B cell (primary cell): ENCODE measurements around the gene TBC1D2B. TPM values are rescaled to one million over a fixed set of nuclear protein-coding genes. Genes with fewer than 3 reads are reported as not detected.

Experiments used
- ATAC-seq: fragments of 200-7000 bp; cut with Tn5 transposase; one replicate; pipeline ENCODE4 v1.10.0; 2021; ENCODE audit warnings: low read depth, mild to moderate bottlenecking, moderate number of reproducible peaks, moderate library complexity
- CTCF ChIA-PET: fragments of 350-600 bp; sonication (Branson Sonifier 250); formaldehyde crosslinking; loops from one replicate; lab custom pipeline; 2021; ENCODE audit warnings: antibody characterized with exemption, inconsistent platforms; lab: Charles Lee
- POLR2A ChIA-PET: fragments of 350-600 bp; sonication (Branson Sonifier 250); formaldehyde crosslinking; loops from one replicate; lab custom pipeline; 2021; ENCODE audit warnings: antibody characterized with exemption; lab: Charles Lee
- DNase-seq: peaks from one replicate; pipeline ENCODE4 v3.0.0; 2013
- H2AFZ ChIP-seq: 2 replicates; pipeline ENCODE4 v1.6.1; 2012; ENCODE audit warnings: mild to moderate bottlenecking, low read depth, low read length; ENCODE audit not compliant: insufficient read depth, poor library complexity, severe bottlenecking
- H3K27ac ChIP-seq, 2 donors: 1 replicate in 1 of 2; 2 replicates in 1 of 2; pipeline ENCODE4 v1.5.1; 2012 to 2013; ENCODE audit warnings: low read length in 2 of 2, mild to moderate bottlenecking in 2 of 2, moderate library complexity in 1 of 2
- H3K27me3 ChIP-seq, 4 experiments: fragments of 200-600 bp in 1 of 4; sonication (generic) in 1 of 4; replicated peaks in 1 of 4; 1 replicate in 2 of 4; 2 replicates in 2 of 4; pipeline versions ENCODE4 v1.6.1 to v1.7.0; 2013 to 2016; ENCODE audit warnings: low read length in 3 of 4, mild to moderate bottlenecking in 2 of 4, mixed read lengths in 1 of 4, moderate library complexity in 1 of 4; ENCODE audit not compliant: insufficient read depth in 4 of 4, control insufficient read depth in 3 of 4; ENCODE audit errors: control extremely low read depth in 1 of 4
- H3K36me3 ChIP-seq, 2 experiments: replicated peaks in 1 of 2; 1 replicate in 1 of 2; 2 replicates in 1 of 2; pipeline versions ENCODE4 v1.6.1 to v1.7.1; 2013; ENCODE audit warnings: low read length in 1 of 2; ENCODE audit not compliant: insufficient read depth in 2 of 2, control insufficient read depth in 1 of 2; ENCODE audit errors: control extremely low read depth in 1 of 2, extremely low read depth in 1 of 2
- H3K4me1 ChIP-seq, 2 donors: fragments of 200-600 bp in 1 of 2; sonication (generic) in 1 of 2; 1 replicate in 1 of 2; 2 replicates in 1 of 2; pipeline versions ENCODE4 v1.5.1 to v1.6.1; 2013 to 2017; ENCODE audit warnings: low read length in 2 of 2; ENCODE audit not compliant: control insufficient read depth in 2 of 2, insufficient read depth in 2 of 2
- H3K4me2 ChIP-seq: replicated peaks from 2 replicates; pipeline ENCODE3; 2012; ENCODE audit warnings: mild to moderate bottlenecking, low read depth, low read length; ENCODE audit not compliant: poor library complexity, severe bottlenecking
- H3K4me3 ChIP-seq, 5 experiments: fragments of 200-600 bp in 1 of 5; sonication (generic) in 1 of 5; 1 replicate in 3 of 5; 2 replicates in 2 of 5; pipeline versions ENCODE4 v1.5.1 to v1.7.0; 2011 to 2016; ENCODE audit warnings: low read length in 4 of 5, mild to moderate bottlenecking in 4 of 5, low read depth in 2 of 5, control low read depth in 1 of 5, moderate library complexity in 1 of 5; ENCODE audit not compliant: insufficient read depth in 1 of 5; ENCODE audit errors: control extremely low read depth in 1 of 5, extremely low read depth in 1 of 5
- H3K79me2 ChIP-seq: fragments of 200-600 bp; sonication (generic); one replicate; pipeline ENCODE4 v1.6.0; 2016; ENCODE audit warnings: low read length; ENCODE audit not compliant: control insufficient read depth, insufficient read depth
- H3K9ac ChIP-seq: fragments of 200-600 bp; sonication (generic); 2 replicates; pipeline ENCODE4 v1.6.1; 2017; ENCODE audit warnings: mild to moderate bottlenecking, low read length, moderate library complexity
- H3K9me3 ChIP-seq, 3 donors: one replicate each; pipeline versions ENCODE4 v1.6.1 to v1.7.1; 2013; ENCODE audit warnings: low read length in 2 of 3; ENCODE audit not compliant: control insufficient read depth in 2 of 3, insufficient read depth in 1 of 3; ENCODE audit errors: control extremely low read depth in 1 of 3
- H4K20me1 ChIP-seq: 2 replicates; pipeline ENCODE4 v1.6.0; 2012; ENCODE audit warnings: mild to moderate bottlenecking, low read length; ENCODE audit not compliant: insufficient read depth, control insufficient read depth, poor library complexity, severe bottlenecking
- H3K27ac Mint-ChIP-seq: one replicate; pipeline ENCODE4 v1.8.0; 2021; ENCODE audit warnings: mixed read lengths
- H3K27me3 Mint-ChIP-seq: one replicate; pipeline ENCODE4 v1.8.0; 2021; ENCODE audit warnings: mixed read lengths
- H3K4me1 Mint-ChIP-seq: one replicate; pipeline ENCODE4 v1.8.0; 2021; ENCODE audit warnings: mixed read lengths
- H3K4me3 Mint-ChIP-seq: one replicate; pipeline ENCODE4 v1.8.0; 2021; ENCODE audit warnings: mixed read lengths
- H3K9me3 Mint-ChIP-seq: one replicate; pipeline ENCODE4 v1.8.0; 2022; ENCODE audit warnings: mixed read lengths; ENCODE audit not compliant: insufficient read depth
- EZH2 ChIP-seq: IDR thresholded peaks from 2 replicates; pipeline ENCODE4 v1.6.1; 2012; ENCODE audit warnings: borderline replicate concordance, low read depth, mild to moderate bottlenecking, moderate library complexity, low read length; ENCODE audit not compliant: insufficient read depth, poor library complexity, severe bottlenecking
- WGBS: methylation state at CpG from one replicate; pipeline ENCODE4 v1.1.5; 2013; ENCODE audit warnings: missing lambda C conversion rate; ENCODE audit not compliant: insufficient coverage; 5-methylcytosine and 5-hydroxymethylcytosine counted together
- intact Hi-C: fragments of 100-400 bp; cut with micrococcal nuclease; formaldehyde crosslinking; loops from one replicate; pipeline ENCODE4 v1.10.0; 2022
- polyA plus RNA-seq: library from polyadenylated mRNA; depleted of rRNA; stranded (reverse); fragments of >200 nt; gene quantifications from 2 replicates; pipeline ENCODE4 v1.2.3, GENCODE V29; 2012
- total RNA-seq, 2 donors: library from RNA; stranded (reverse); fragments of 120-200 nt in 1 of 2; gene quantifications; 1 replicate in 1 of 2; 2 replicates in 1 of 2; pipeline versions ENCODE4 v1.2.3 to v1.2.4, GENCODE V29; 2013 to 2022
- TF ChIP-seq, protein P1 (sequence below): fragments of 200-600 bp; IDR thresholded peaks from one replicate; pipeline ENCODE4 v1.8.0; 2022; ENCODE audit warnings: antibody characterized with exemption, mild to moderate bottlenecking

Gene TBC1D2B
- total and polyA plus RNA-seq, 2 donors (not counting 1 experiment from before 2014, with no cell fraction given) = 8.5 to 26.1 TPM

DNA sequence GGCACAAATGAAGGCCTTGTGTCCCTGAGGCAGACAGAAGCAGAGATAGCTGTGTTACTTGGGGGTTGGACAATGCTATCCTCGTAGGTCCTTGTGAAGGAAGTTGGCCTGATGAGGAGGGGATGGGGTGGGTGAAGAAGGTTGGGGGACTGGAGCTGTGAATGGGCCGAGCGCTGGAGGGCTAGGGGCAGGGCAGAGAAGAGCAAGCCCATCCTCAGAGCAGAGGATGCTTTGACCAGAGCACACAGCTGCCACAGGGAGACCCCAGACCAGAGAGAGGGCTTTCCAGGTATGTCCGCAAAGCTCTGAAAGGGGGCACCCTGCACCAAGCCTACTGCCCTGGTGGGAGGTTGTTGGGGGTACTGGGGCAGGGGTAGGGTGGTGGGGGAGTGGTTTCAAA is 5.7 kb upstream of the TBC1D2B start:
- Histone ChIP-seq H3K4me2 (no peak overlapping the region), H2AFZ (no peak overlapping the region), H3K4me1 (peaks cover 6 to 7% of the 10 kb centered on the region in 2 donors), H3K27ac (no peak overlapping the region), H3K27me3 (no peaks in the 10 kb centered on the region), H3K79me2 (no peaks in the 10 kb centered on the region), H3K9ac (no peak overlapping the region), H3K36me3 (no peaks in the 10 kb centered on the region), H3K4me3 (no peak overlapping the region), H3K9me3 (no peaks in the 10 kb centered on the region), H4K20me1 (no peaks in the 10 kb centered on the region)
- Mint-ChIP-seq H3K4me3 (no peak overlapping the region), H3K4me1 (peaks cover 8% of the 10 kb centered on the region), H3K27ac (no peak overlapping the region), H3K27me3 (no peaks in the 10 kb centered on the region), H3K9me3 (no peaks in the 10 kb centered on the region)
- no peak for DNase-seq
- ATAC-seq = no peak
- ChIA-PET CTCF (interaction anchor here (1.1 to 1.7 kb wide), 4 partner anchors 11 to 65 kb away, joined by 3 to 5 read pairs (median 4); no protein-coding TSS in a partner anchor), POLR2A (no interaction called here)
- intact Hi-C loops = no loop called here
- TF ChIP-seq EZH2 = no peak
- TF ChIP-seq, protein P1, sequence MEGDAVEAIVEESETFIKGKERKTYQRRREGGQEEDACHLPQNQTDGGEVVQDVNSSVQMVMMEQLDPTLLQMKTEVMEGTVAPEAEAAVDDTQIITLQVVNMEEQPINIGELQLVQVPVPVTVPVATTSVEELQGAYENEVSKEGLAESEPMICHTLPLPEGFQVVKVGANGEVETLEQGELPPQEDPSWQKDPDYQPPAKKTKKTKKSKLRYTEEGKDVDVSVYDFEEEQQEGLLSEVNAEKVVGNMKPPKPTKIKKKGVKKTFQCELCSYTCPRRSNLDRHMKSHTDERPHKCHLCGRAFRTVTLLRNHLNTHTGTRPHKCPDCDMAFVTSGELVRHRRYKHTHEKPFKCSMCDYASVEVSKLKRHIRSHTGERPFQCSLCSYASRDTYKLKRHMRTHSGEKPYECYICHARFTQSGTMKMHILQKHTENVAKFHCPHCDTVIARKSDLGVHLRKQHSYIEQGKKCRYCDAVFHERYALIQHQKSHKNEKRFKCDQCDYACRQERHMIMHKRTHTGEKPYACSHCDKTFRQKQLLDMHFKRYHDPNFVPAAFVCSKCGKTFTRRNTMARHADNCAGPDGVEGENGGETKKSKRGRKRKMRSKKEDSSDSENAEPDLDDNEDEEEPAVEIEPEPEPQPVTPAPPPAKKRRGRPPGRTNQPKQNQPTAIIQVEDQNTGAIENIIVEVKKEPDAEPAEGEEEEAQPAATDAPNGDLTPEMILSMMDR = no peak
- 98% methylated on average over 4 of the region's 4 CpGs for WGBS

DNA sequence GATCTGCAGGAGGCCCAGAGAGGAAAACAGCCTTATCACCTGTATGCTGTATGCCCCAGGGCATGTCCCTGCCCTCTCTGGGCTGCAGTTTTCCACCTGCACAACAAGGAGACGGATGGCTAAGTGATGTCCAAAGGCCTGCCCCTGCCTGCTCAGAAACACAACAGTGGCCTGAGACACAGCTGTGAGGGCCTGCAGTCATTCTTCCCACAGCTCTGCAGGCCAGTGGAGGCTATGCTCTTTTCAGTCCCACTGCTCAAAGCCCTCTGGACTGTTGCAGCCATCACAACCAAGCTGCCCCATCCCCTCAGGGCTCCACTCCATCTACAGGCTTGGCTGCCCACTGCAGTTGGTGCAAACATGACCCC is 5.2 kb upstream of the TBC1D2B start:
- H4K20me1 ChIP-seq = no peaks in the 10 kb centered on the region
- H3K27ac ChIP-seq = no peak overlapping the region
- intact Hi-C loops = no loop called here
- CTCF ChIA-PET = interaction anchor here (1.1 to 1.7 kb wide), 4 partner anchors 11 to 64 kb away, joined by 3 to 5 read pairs (median 4); no protein-coding TSS in a partner anchor
- no peaks in the 10 kb centered on the region for H3K27me3 ChIP-seq
- no peak for ATAC-seq
- H3K36me3 ChIP-seq = no peaks in the 10 kb centered on the region
- no peak for DNase-seq
- H3K9me3 ChIP-seq = no peaks in the 10 kb centered on the region
- H3K27ac Mint-ChIP-seq = no peak overlapping the region
- no peaks in the 10 kb centered on the region for H3K27me3 Mint-ChIP-seq
- no peak for TF ChIP-seq EZH2
- TF ChIP-seq, protein P1 = no peak
- no peak overlapping the region for H3K4me2 ChIP-seq
- no peak overlapping the region for H2AFZ ChIP-seq
- no peaks in the 10 kb centered on the region for H3K9me3 Mint-ChIP-seq
- no peak overlapping the region for H3K4me3 ChIP-seq
- peaks cover 7% of the 10 kb centered on the region for H3K4me1 Mint-ChIP-seq
- H3K9ac ChIP-seq = no peak overlapping the region
- H3K79me2 ChIP-seq = peaks cover 4% of the 10 kb centered on the region
- POLR2A ChIA-PET = no interaction called here
- no peak overlapping the region for H3K4me3 Mint-ChIP-seq
- peaks cover 6 to 7% of the 10 kb centered on the region in 2 donors for H3K4me1 ChIP-seq
- WGBS = 96% methylated on average over 1 of the region's 1 CpG
